Calu3 (cell line): ENCODE data around the gene FMN1. TPM values are rescaled to one million over a fixed set of nuclear protein-coding genes. Genes with fewer than 3 reads are reported as not detected.

Experiments used
- BruUV-seq: library from RNA; stranded (reverse); fragments of 400-500 nt; replicated peaks from 2 replicates; lab custom pipeline; 2021; lab: Mats Ljungman, UMichigan
- CTCF ChIA-PET: fragments of 300-600 bp; sonication (Branson Sonifier 250); formaldehyde crosslinking; loops from one replicate; lab custom pipeline; 2022; ENCODE audit warnings: antibody characterized with exemption; lab: Charles Lee
- DNase-seq: peaks from one replicate; pipeline ENCODE4 v3.0.0; 2022
- H3K27ac Mint-ChIP-seq: one replicate; pipeline ENCODE4 v1.8.0; 2022; ENCODE audit warnings: mixed read lengths; ENCODE audit not compliant: unreplicated experiment
- H3K27me3 Mint-ChIP-seq: one replicate; pipeline ENCODE4 v1.8.0; 2022; ENCODE audit warnings: mixed read lengths; ENCODE audit not compliant: unreplicated experiment
- H3K36me3 Mint-ChIP-seq: one replicate; pipeline ENCODE4 v1.8.0; 2022; ENCODE audit warnings: mild to moderate bottlenecking, moderate library complexity, mixed read lengths; ENCODE audit not compliant: insufficient read depth, unreplicated experiment
- H3K4me1 Mint-ChIP-seq: one replicate; pipeline ENCODE4 v1.8.0; 2022; ENCODE audit warnings: mild to moderate bottlenecking, low read depth, mixed read lengths; ENCODE audit not compliant: unreplicated experiment
- H3K4me3 Mint-ChIP-seq: one replicate; pipeline ENCODE4 v1.8.0; 2022; ENCODE audit warnings: mild to moderate bottlenecking, low read depth, moderate library complexity, mixed read lengths; ENCODE audit not compliant: unreplicated experiment
- H3K9me3 Mint-ChIP-seq: one replicate; pipeline ENCODE4 v1.8.0; 2022; ENCODE audit warnings: low read depth, mixed read lengths; ENCODE audit not compliant: unreplicated experiment
- intact Hi-C: fragments of 100-400 bp; cut with micrococcal nuclease; formaldehyde crosslinking; loops from one replicate; pipeline ENCODE4 v1.10.0; 2022; ENCODE audit not compliant: unreplicated experiment
- total RNA-seq: library from RNA; stranded (reverse); gene quantifications from 2 replicates; pipeline ENCODE4 v1.2.3, GENCODE V29; 2022
- TF ChIP-seq, protein P1 (sequence below): fragments of 200-600 bp; IDR thresholded peaks from one replicate; pipeline ENCODE4 v1.8.0; 2022; ENCODE audit warnings: antibody characterized with exemption; ENCODE audit not compliant: unreplicated experiment

Gene FMN1
- total RNA-seq, 1 experiment from 2014 or later = 7.1 TPM

DNA sequence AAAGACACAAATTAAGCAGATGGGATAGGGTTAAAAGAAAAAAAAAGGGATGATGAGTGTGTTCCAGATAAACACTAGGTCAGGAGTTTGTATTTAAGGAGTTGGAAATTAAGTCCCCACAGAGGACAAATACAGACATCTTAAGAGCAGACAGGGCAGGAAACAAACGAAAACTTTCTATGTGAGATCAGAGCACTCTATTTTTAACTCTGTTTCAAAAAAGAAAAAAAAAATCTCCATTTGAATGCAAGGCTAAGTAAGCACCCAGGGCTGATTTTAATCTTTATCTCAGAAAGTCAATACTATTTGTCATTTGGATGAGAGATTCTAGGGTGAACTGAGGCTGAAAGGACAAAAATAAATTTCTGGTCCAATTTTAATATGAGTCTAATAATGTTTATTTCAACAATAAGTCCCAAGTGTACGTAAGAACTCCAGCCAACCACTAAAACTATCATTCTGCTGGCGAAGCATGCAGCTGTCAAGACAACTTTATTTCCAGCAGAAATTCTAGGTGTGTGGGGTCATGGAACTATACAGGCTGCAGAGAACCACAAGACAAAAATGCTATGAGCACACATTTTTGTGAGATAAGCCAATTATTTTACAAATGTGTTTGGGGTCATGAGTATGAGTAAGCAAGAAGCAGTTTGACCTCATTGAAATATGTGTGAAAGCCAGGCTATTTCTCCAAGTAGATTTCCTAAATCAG, 186.1 kb downstream of the FMN1 start:
- intact Hi-C loops = no loop called here
- no peak overlapping the region for H3K27ac Mint-ChIP-seq
- H3K27me3 Mint-ChIP-seq = no peaks in the 10 kb centered on the region
- TF ChIP-seq, protein P1, sequence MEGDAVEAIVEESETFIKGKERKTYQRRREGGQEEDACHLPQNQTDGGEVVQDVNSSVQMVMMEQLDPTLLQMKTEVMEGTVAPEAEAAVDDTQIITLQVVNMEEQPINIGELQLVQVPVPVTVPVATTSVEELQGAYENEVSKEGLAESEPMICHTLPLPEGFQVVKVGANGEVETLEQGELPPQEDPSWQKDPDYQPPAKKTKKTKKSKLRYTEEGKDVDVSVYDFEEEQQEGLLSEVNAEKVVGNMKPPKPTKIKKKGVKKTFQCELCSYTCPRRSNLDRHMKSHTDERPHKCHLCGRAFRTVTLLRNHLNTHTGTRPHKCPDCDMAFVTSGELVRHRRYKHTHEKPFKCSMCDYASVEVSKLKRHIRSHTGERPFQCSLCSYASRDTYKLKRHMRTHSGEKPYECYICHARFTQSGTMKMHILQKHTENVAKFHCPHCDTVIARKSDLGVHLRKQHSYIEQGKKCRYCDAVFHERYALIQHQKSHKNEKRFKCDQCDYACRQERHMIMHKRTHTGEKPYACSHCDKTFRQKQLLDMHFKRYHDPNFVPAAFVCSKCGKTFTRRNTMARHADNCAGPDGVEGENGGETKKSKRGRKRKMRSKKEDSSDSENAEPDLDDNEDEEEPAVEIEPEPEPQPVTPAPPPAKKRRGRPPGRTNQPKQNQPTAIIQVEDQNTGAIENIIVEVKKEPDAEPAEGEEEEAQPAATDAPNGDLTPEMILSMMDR = no peak
- H3K4me1 Mint-ChIP-seq = peaks cover 8% of the 10 kb centered on the region
- BruUV-seq = no TSS peak
- CTCF ChIA-PET = no interaction called here
- no peak overlapping the region for H3K4me3 Mint-ChIP-seq
- no peaks in the 10 kb centered on the region for H3K36me3 Mint-ChIP-seq
- DNase-seq = no peak
- H3K9me3 Mint-ChIP-seq = no peaks in the 10 kb centered on the region

DNA sequence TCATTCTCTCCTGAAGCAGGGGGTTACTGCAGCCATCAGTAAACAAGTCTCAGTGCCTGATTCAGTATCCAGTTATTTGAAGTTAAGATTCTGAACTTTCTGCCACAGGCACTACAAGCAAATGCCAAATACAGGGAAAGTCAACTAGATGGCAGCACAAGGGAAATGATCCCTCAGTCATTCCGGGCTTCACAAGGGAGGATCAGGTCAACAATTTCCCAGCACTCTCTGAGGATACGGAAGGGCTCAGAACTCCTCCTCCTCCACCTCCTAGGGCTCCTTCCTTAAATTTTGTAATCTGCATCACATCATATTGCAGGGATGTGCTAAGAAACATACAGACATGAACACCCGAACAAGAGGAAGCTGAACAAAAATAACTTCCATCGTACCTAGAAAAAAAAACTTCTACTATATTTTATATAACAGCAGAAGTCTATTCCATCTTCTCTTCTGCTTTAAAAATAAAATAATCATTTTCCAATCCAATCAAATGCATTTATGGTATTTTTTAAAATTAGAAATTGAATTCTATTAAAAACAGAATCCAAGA, 187.1 kb downstream of the FMN1 start:
- Mint-ChIP-seq H3K9me3 (no peaks in the 10 kb centered on the region), H3K4me1 (peaks cover 8% of the 10 kb centered on the region), H3K27ac (no peak overlapping the region), H3K36me3 (no peaks in the 10 kb centered on the region), H3K27me3 (no peaks in the 10 kb centered on the region), H3K4me3 (no peak overlapping the region)
- CTCF ChIA-PET = no interaction called here
- TF ChIP-seq, protein P1 = no peak
- intact Hi-C loops = no loop called here
- no peak for DNase-seq
- BruUV-seq = no TSS peak

- intact Hi-C loops = no loop called here
- CTCF ChIA-PET = no interaction called here
- no peaks in the 10 kb centered on the region for H3K36me3 Mint-ChIP-seq
- TF ChIP-seq, protein P1 = no peak
- no peaks in the 10 kb centered on the region for H3K9me3 Mint-ChIP-seq
- H3K27me3 Mint-ChIP-seq = no peaks in the 10 kb centered on the region
- no TSS peak for BruUV-seq
- H3K4me1 Mint-ChIP-seq = peaks cover 8% of the 10 kb centered on the region
- no peak for DNase-seq
- no peak overlapping the region for H3K4me3 Mint-ChIP-seq
- H3K27ac Mint-ChIP-seq = no peak overlapping the region
Measured at GRCh38 chr15:33005582-33005981, 188.9 kb downstream of the FMN1 start.

- H3K27ac Mint-ChIP-seq = no peak overlapping the region
- no peaks in the 10 kb centered on the region for H3K4me1 Mint-ChIP-seq
- H3K27me3 Mint-ChIP-seq = no peaks in the 10 kb centered on the region
- intact Hi-C loops = no loop called here
- DNase-seq = no peak
- BruUV-seq = no TSS peak
- H3K36me3 Mint-ChIP-seq = no peaks in the 10 kb centered on the region
- CTCF ChIA-PET = no interaction called here
- no peak overlapping the region for H3K4me3 Mint-ChIP-seq
- TF ChIP-seq, protein P1 = no peak
- no peaks in the 10 kb centered on the region for H3K9me3 Mint-ChIP-seq
Measured at GRCh38 chr15:33001926-33002325, 192.6 kb downstream of the FMN1 start.
